ENCODE measurements around the gene BIN1. TPM values are rescaled to one million over a fixed set of nuclear protein-coding genes. Genes with fewer than 3 reads are reported as not detected.

BIN1 gene
- total RNA-seq, 1 experiment from 2014 or later, result 76.5 TPM

DNA sequence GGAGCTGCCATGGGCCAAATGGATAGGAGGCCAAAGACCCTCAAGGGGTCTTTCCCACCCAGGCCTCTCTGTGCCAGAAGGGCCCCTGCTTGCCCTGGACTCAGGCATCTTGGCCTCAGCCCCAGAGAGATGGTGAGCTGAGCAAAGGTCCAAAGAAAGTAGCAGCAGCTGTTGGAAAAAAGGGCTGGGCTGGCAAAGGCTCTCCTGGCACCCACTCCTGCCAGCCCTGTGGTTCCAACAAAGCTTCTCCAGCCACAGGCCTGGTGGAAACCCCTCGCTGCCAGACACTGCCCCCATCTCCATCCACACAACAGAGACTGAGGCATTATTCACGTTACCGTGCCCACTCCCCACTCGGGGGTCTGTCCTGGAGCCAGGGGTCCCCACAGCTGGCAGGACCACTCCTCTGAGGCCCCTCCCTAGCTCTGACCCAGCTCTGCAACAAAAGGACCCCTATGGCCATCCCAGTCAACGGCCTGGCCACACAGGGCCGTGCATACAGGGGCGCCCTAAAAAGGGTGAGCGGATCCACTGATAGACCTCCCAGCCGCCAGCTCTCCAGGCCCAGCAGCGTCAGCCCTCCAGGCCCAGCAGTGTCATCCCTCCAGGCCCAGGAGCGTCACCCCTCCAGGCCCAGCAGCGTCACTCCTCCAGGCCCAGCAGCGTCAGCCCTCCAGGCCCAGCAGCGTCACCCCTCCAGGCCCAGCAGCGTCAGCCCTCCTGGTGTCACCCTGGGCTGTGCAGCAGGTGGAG lies 10.1 kb downstream of the BIN1 start:
- Histone ChIP-seq H3K27ac (no peak overlapping the region), H3K4me1 (replicated peaks) (peaks cover 32% of the 10 kb centered on the region), H3K27me3 (replicated peaks) (no peaks in the 10 kb centered on the region), H3K4me3 (no peak overlapping the region), H3K9me3 (replicated peaks) (no peaks in the 10 kb centered on the region), H3K36me3 (no peaks in the 10 kb centered on the region)
- DNase-seq (ENCODE audit: low read depth in 1 of 2, low spot score in 2 of 2), result no peak

DNA sequence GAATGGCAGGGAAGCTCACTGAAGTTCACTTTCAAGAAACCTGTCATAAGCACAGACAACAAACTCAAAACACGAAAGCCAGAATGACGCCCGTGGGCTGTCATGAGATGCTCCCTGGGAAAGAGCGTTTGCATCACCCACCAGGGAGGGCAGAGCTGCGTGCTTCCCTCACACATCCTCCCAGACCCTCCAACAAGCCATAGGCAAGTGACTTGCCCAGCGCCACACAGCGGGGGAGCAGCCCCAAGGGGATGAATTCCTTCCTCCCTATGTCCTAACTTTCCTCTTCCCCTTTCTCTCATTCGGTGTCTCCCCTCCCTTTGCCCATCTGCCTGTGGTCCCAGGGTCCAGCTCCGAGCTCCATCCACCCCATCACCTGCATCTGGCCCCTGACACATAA lies 10.7 kb downstream of the BIN1 start:
- Histone ChIP-seq H3K9me3 (replicated peaks) (no peaks in the 10 kb centered on the region), H3K36me3 (no peaks in the 10 kb centered on the region), H3K27me3 (replicated peaks) (no peaks in the 10 kb centered on the region), H3K4me3 (no peak overlapping the region), H3K27ac (no peak overlapping the region), H3K4me1 (replicated peaks) (peaks cover 34% of the 10 kb centered on the region)
- no peak for DNase-seq (ENCODE audit: low read depth in 1 of 2, low spot score in 2 of 2)

DNA sequence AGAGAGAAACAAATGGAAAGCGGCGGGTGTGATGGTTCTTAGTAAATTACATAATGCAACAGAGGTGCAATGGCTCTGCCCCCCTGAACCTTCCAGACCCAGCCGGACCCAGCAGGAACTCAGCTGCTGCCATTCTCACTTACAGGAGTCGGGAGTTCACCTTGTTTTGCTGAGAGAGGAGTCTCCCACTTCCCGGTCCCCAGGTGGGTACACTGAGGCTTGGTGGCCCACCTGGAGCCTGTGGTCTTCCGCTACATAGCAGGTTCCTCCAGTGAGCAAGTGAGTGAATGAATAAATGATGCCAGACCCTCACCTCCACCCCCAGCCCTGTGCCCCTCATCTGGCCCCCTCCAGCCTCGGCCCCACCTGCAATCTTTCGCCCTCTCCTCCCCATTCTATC lies 11.2 kb downstream of the BIN1 start:
- Histone ChIP-seq H3K27me3 (replicated peaks) (no peaks in the 10 kb centered on the region), H3K4me1 (replicated peaks) (peaks cover 37% of the 10 kb centered on the region), H3K9me3 (replicated peaks) (no peaks in the 10 kb centered on the region), H3K27ac (no peak overlapping the region), H3K36me3 (no peaks in the 10 kb centered on the region), H3K4me3 (no peak overlapping the region)
- no peak for DNase-seq (ENCODE audit: low read depth in 1 of 2, low spot score in 2 of 2)

DNA sequence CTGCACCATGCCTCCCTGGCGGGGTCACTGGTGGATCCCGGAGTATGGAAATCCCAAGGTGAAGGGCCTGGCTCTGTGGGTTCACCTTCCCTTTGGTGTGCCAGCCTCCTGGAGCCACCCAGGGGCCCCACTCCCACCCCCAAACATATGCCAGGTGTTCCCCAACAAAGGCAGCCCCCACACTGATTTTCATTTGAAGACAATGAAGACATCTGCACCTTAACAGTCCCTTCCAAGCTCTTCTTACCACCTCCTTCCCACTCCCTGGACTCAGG lies 11.7 kb downstream of the BIN1 start:
- Histone ChIP-seq H3K9me3 (replicated peaks) (no peaks in the 10 kb centered on the region), H3K36me3 (no peaks in the 10 kb centered on the region), H3K4me1 (replicated peaks) (peaks cover 41% of the 10 kb centered on the region), H3K4me3 (no peak overlapping the region), H3K27ac (no peak overlapping the region), H3K27me3 (replicated peaks) (no peaks in the 10 kb centered on the region)
- DNase-seq (ENCODE audit: low read depth in 1 of 2, low spot score in 2 of 2), result no peak

DNA sequence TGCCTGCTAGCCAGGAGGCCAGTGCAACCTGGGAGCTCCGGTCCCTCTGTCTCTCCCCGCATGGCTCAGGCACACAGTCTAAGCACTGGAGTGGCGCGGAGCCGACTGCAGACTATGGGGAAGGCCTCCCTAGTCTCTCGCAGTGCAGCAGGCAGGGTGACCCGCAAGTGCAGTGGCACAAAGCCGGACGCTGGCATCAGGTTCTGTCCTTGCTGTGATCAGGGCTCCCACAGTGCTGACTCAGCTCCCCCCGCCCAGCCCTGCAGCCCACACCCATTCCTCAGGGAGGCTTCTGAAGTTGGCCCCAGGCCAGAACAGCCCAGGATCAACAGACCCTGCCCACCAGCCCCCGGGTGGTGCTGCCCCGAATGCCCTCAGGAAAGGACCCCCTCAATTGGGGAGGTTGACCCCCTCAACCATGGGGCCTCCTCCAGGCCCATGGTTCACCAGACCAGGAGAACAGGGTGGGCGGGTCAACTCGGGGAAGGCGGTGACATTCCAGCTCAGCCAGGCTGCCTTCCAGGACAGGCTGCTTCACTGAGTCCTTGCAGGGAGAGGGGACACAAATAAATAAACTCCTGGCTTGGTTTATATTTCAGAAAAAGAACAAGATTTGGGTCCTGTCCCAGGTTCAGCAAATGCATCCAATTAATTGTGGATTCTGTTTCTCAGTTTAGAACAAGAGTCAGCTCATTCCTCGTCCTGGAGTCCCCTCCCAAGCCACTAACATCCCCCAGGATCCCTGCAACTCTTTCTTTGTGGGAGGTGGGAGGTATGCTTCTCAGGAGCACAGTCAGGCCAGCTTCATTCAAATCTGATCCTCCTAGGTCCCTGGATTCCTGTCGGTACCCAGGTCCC lies 12.2 kb downstream of the BIN1 start:
- no peaks in the 10 kb centered on the region for H3K27me3 ChIP-seq (replicated peaks)
- peak; percentile 68 to 69 for DNase-seq (ENCODE audit: low read depth in 1 of 2, low spot score in 2 of 2)
- no peaks in the 10 kb centered on the region for H3K36me3 ChIP-seq
- H3K4me1 ChIP-seq (replicated peaks), result peaks cover 43% of the 10 kb centered on the region
- H3K27ac ChIP-seq, result no peak overlapping the region
- H3K9me3 ChIP-seq (replicated peaks), result no peaks in the 10 kb centered on the region
- H3K4me3 ChIP-seq, result no peak overlapping the region

- no peaks in the 10 kb centered on the region for H3K27me3 ChIP-seq (replicated peaks)
- H3K27ac ChIP-seq, result no peak overlapping the region
- no peaks in the 10 kb centered on the region for H3K36me3 ChIP-seq
- no peaks in the 10 kb centered on the region for H3K9me3 ChIP-seq (replicated peaks)
- no peak for DNase-seq (ENCODE audit: low read depth in 1 of 2, low spot score in 2 of 2)
- H3K4me1 ChIP-seq (replicated peaks), result peaks cover 43% of the 10 kb centered on the region
- H3K4me3 ChIP-seq, result no peak overlapping the region
Measured at GRCh38 chr2:127093648-127094210, 13.2 kb downstream of the BIN1 start.

DNA sequence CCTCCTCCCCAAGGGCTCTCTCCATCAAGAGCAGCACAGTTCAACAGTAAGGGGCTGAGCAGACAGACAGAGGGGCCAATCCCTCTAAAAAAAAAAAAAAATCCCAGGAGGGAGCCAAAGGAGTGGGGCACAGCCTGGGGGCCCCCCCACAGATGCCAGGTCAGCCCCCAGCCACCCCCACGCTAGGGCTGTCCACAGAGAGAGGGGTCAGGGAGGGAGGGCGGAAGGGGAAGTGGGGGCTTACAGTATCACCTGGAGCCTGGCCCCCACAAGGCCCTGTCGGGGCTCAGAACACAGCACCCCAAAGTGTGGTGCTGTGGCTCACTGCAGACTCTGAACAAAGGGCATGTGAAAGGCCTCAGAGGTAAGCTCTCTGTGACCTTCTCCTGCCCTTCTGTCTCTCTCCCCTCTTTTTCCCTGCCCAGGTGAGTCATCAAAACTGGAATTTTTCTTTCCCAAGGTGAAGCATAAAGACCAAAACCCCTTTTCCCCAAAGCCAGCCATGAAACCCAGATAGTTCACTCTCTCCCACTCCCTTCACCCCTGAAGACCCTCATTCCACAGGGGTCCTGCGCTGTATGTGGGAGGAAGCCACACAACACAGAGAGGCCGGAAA lies 13.9 kb downstream of the BIN1 start:
- Histone ChIP-seq H3K9me3 (replicated peaks) (no peaks in the 10 kb centered on the region), H3K4me1 (replicated peaks) (peaks cover 48% of the 10 kb centered on the region), H3K27me3 (replicated peaks) (no peaks in the 10 kb centered on the region), H3K36me3 (no peaks in the 10 kb centered on the region), H3K4me3 (no peak overlapping the region), H3K27ac (no peak overlapping the region)
- DNase-seq (ENCODE audit: low read depth in 1 of 2, low spot score in 2 of 2), result no peak

GRCh38 chr2:127092306-127092705 lies 14.6 kb downstream of the BIN1 start:
- no peaks in the 10 kb centered on the region for H3K9me3 ChIP-seq (replicated peaks)
- no peak for DNase-seq (ENCODE audit: low read depth in 1 of 2, low spot score in 2 of 2)
- H3K27me3 ChIP-seq (replicated peaks), result no peaks in the 10 kb centered on the region
- peaks cover 55% of the 10 kb centered on the region for H3K4me1 ChIP-seq (replicated peaks)
- H3K27ac ChIP-seq, result no peak overlapping the region
- no peaks in the 10 kb centered on the region for H3K36me3 ChIP-seq
- H3K4me3 ChIP-seq, result no peak overlapping the region

DNA sequence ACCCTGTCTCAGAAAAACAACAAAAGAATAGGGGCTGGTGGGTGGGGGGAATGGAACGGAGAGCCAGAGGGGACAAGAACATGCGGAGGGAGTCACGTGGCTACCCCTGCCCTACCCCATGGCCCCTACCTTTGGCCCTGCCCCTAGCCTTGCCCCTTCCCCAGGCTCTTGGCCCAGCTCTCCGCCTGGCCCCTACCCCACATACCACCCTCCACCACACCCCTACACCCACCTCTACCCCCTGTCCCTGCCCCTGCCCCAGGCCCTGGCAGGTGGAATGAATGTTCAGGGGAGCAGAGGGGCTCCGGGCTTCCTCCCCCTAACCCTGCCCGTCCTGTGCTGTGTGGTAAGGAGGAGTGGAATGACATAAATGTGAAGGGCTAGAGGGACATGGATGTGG lies 15.1 kb downstream of the BIN1 start:
- Histone ChIP-seq H3K4me3 (no peak overlapping the region), H3K36me3 (no peaks in the 10 kb centered on the region), H3K9me3 (replicated peaks) (no peaks in the 10 kb centered on the region), H3K27ac (no peak overlapping the region), H3K27me3 (replicated peaks) (no peaks in the 10 kb centered on the region), H3K4me1 (replicated peaks) (peaks cover 59% of the 10 kb centered on the region)
- DNase-seq (ENCODE audit: low read depth in 1 of 2, low spot score in 2 of 2), result no peak

DNA sequence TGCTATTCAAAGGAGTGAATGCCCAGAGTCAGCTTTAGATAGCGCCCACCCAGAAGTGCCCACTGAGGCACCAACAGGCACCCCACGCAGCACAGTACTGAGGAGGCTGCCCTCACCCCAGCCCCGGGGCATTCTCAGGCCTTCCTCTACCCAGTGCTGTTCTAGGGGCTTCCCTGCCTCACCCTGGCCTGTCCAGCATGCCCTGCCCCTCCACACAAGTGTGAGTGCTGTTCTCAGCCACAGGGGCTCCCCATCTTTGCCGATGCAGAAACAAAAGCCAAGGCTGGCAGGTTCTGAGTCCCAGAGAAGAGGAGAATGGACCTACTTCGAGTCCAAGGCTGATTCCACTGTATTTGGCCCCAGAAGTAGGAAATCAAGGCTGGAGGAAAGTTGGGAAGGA lies 15.8 kb downstream of the BIN1 start:
- Histone ChIP-seq H3K27me3 (replicated peaks) (no peaks in the 10 kb centered on the region), H3K9me3 (replicated peaks) (no peaks in the 10 kb centered on the region), H3K36me3 (no peaks in the 10 kb centered on the region), H3K4me3 (no peak overlapping the region), H3K27ac (no peak overlapping the region), H3K4me1 (replicated peaks) (peaks cover 66% of the 10 kb centered on the region)
- DNase-seq (ENCODE audit: low read depth in 1 of 2, low spot score in 2 of 2), result no peak

- no peak overlapping the region for H3K27ac ChIP-seq
- peaks cover 66% of the 10 kb centered on the region for H3K4me1 ChIP-seq (replicated peaks)
Measured at GRCh38 chr2:127090281-127091120, 16.5 kb downstream of the BIN1 start.

GRCh38 chr2:127089478-127090235 lies 17.3 kb downstream of the BIN1 start:
- Histone ChIP-seq H3K36me3 (no peaks in the 10 kb centered on the region), H3K4me3 (no peak overlapping the region), H3K27ac (no peak overlapping the region), H3K9me3 (replicated peaks) (no peaks in the 10 kb centered on the region), H3K4me1 (replicated peaks) (peaks cover 66% of the 10 kb centered on the region), H3K27me3 (replicated peaks) (no peaks in the 10 kb centered on the region)
- DNase-seq (ENCODE audit: low read depth in 1 of 2, low spot score in 2 of 2), result no peak

More at GRCh38 chr2:127090281-127091120, 16.5 kb downstream of the BIN1 start:
- H3K36me3 ChIP-seq, result no peaks in the 10 kb centered on the region
- no peaks in the 10 kb centered on the region for H3K27me3 ChIP-seq (replicated peaks)
- DNase-seq (ENCODE audit: low read depth in 1 of 2, low spot score in 2 of 2), result no peak
- no peaks in the 10 kb centered on the region for H3K9me3 ChIP-seq (replicated peaks)
- H3K4me3 ChIP-seq, result no peak overlapping the region

DNA sequence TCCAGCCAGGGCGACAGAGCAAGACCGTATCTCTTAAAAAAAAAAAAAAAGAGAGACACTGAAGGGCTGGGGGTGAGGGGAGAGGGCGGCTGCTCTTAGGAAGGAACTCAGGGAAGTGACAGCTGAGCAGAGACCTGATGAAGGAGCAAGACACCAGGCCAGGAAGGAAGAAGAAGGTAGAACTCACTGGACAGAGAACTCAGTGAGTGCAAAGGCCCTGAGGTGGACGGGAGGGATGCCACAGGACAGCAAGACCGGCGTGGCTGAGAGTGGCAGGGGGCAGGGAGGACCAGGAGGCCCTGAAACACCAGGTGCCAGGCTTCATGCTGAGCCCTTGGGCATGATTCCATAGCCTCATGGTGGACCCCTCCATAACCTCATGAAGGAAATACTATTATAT lies 18.2 kb downstream of the BIN1 start:
- no peaks in the 10 kb centered on the region for H3K36me3 ChIP-seq
- no peak overlapping the region for H3K27ac ChIP-seq
- no peak for DNase-seq (ENCODE audit: low read depth in 1 of 2, low spot score in 2 of 2)
- no peak overlapping the region for H3K4me3 ChIP-seq
- peaks cover 67% of the 10 kb centered on the region for H3K4me1 ChIP-seq (replicated peaks)
- H3K9me3 ChIP-seq (replicated peaks), result no peaks in the 10 kb centered on the region
- H3K27me3 ChIP-seq (replicated peaks), result no peaks in the 10 kb centered on the region

All from SJSA1 (cell line).